GM19099 (cell line): ENCODE data around the gene KLHDC1.

Experiments used
- POLR2A ChIP-seq: IDR thresholded peaks from 3 replicates; pipeline ENCODE4 v1.6.1; 2011; ENCODE audit warnings: low read depth; ENCODE audit not compliant: insufficient read length; ENCODE audit errors: extremely low read depth

KLHDC1 gene

DNA sequence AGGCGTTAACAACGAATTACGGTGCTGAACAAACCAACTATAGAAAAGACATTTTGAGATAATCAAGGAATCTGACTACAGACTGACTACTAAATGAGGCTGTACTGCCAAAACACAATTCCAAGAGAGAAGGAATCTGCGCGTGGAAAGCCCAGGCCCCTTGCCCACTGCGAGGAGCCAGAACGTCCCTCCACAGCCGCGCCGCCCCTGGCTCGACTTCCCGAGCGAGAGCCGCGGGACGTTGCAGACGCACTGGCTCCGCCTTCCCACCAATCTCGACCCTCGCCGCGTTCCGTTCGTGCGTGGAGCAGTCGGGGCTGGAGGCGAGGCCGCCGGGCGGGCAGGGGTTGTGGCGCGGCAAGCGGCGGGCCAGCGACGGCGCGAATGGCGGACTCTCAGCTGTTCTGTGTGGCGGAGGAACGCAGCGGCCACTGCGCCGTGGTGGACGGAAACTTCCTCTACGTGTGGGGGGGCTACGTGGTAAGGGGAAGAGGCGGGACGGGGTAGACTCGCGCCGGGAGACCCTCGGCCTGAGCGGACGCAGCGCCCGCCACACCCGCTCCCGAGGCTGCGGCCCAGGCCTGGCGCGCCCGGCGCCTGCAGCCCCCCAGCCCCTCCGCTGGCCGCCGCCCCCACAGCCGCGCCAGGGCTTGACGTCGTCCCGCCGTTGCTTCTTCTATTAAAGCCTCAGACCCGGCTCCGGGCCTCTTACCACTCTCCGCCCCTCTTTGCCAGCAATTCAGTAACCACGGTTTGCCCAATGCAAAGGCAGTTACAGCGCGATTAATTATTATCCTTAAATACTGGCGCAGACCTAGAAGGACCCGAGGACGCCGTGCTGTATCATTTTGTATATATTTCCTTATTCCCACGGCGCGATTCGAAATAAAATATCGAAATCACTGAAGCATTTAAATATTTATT is at the start of gene KLHDC1:
KLHDC1 (plus strand) TSS at position 310 of the 924 bp plus-strand sequence; CDS start at position 385, 75 bp downstream.
- TF ChIP-seq POLR2A, result peak; percentile 87

DNA sequence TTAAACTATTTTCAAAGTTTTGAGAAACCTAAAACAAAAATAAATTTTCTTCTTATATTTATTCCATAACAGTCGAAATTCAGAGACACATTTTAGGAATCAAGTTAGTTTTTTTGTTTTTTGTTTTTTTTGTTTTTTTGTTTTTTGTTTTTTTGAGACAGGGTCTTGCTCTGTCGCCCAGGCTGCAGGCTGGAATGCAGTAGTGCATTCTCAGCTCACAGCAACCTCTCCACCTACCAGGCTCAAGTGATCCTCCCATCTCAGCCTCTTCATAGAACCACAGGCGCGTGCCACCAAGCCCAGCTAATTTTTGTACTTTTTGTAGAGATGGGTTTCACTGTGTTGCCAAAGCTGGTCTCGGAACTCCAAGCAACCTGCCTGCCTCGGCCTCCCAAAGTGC is 39.4 kb upstream of the KLHDC1 start:
- TF ChIP-seq POLR2A, result no peak

- no peak for TF ChIP-seq POLR2A
These were observed 38.4 kb upstream of the KLHDC1 start for GRCh38 chr14:49654511-49654910.

DNA sequence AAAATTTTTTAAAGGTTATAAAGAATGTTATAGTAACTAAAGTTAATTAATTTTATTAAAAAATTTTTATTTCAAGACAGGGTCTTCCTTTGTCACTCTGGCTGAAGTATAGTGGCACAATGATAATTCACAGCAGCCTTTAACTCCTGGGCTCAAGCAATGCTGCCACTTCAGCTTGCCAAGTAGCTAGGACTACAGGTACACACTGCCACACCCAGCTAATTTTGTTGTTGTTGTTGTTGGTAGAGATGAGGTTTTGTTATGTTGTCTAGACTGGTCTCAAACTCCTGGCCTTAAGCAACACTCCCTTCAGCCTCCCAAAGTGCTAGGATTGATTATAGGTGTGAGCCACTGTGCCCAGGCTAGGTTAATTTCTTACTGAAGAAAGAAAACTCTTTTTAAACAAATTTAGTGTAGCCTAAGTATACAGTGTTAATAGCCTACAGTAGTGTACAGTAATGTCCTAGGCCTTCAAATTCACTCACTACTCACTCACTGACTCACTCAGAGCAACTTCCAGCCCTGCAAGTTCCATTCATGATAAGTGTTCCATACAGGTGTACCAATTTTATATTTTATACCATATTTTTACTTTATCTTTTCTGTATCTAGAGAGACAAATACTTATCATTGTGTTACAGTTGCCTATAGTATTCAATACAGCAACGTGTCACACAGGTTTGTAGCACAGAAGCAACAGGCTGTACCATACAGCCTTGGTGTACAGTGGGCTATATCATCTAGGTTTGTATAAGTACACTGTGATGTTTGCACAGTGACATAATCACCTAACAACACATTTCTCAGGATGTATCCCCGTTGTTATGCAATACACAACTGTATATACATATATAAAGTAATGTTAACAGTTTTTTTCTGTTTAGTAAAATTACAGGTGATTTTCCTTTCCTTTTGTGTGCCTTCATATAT is 33.1 kb upstream of the KLHDC1 start:
- no peak for TF ChIP-seq POLR2A

GRCh38 chr14:49670475-49670874 is 22.4 kb upstream of the KLHDC1 start:
- no peak for TF ChIP-seq POLR2A

DNA sequence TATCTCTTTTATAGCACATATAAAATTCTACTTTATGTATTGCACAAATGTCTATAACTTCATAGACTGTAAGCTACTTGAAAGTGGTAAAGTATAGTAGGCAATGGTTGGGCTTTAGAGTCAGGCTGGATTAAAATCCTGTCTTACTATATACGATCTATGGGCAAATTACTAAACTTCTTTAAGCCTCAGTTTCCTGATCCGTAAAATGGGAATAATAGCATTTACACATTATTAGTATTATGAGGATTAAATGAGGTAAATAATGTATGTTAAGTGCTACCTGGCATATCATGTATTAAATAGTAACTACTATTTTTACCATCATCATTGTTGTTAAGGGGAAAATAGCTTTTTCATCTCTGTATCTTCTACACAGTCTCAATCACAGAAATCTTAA is 19.3 kb upstream of the KLHDC1 start:
- TF ChIP-seq POLR2A, result no peak

GRCh38 chr14:49677643-49678042 is 15.3 kb upstream of the KLHDC1 start:
- TF ChIP-seq POLR2A, result no peak

DNA sequence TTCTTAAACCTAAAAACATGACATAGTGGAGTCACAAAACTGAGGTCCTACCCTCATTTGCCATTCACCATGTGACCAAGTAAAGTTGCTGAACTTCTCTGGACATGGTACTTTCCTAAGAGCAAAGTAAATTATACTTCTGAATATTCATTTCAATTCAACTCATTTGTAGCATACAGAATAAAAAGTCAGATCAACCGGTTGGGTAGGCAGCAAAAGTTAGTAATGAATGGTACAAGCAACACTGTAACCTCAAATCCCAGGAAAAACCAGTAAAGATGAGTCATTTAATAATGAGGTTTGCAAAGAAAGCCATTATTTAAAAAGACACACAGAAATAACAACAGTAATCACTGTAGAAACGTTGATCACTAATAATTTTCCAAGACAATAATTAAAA is 13.6 kb upstream of the KLHDC1 start:
- TF ChIP-seq POLR2A, result no peak

GRCh38 chr14:49686425-49686824 is 6.5 kb upstream of the KLHDC1 start:
- no peak for TF ChIP-seq POLR2A

- peak; percentile 86 for TF ChIP-seq POLR2A
These were observed 4.8 kb upstream of the KLHDC1 start, which contains the start of gene POLE2 for GRCh38 chr14:49687942-49688700. POLE2 (minus strand) TSS chr14:49688214; CDS start chr14:49688203, 11 bp downstream.

DNA sequence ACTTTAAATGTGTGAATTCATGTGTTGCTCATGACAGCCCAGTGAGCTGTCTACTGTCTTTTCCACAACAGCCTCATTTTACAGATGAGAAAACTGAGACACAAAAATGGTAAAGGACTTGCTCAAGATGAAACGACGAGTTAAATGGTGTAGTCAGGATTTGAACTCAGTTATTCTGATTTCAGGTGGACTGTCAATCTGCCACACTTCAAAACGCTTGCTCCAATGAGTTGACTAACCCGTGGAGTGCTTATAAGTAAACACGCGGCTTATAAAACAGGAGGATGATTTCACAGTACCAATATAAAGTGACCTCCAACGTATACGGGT is 4.3 kb upstream of the KLHDC1 start:
- no peak for TF ChIP-seq POLR2A

DNA sequence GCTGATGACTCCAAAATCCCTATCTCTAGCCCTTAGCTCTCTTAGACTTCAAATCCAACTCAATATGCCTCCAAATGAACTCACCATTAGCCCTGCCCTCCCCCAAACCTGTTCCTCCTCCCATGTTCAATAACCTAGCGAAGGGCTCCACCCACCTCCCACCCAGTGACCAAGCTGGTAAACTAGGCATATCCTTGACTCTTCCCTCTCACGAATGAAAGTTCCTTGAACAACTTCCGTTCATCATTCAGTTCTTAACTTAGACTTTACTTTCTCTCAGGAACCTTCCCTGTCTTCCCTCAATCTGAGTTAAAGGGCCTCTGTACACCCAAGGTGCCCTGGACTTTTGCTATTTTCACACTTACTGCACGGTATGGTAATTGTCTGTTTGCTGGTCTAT is 1.9 kb upstream of the KLHDC1 start:
- no peak for TF ChIP-seq POLR2A

DNA sequence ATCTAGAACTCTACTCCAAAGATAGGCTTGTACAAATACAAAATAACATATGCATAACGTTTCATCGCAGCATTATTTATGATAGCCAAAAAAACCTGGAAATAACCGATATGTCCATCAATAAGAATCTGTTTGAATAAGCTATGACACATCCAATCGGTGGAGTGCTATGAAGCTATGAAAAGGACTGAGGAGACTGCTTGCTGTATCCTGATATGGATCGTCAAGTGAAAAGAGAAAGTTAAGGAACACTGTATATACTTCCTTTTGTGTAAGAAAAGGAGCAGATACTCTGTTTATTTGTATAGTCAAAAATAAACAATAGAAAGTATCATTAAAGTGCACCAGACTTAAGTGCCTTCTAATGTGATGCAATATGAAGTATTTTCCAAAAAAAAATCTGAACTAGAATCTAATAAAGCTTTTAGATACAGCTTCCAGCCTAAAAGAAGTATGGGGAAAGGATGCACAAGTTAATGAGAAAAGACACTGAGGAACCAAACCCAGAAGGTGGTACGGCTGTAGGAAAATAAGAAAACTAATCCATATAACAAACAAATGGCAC is 645 bp upstream of the KLHDC1 start:
- no peak for TF ChIP-seq POLR2A

DNA sequence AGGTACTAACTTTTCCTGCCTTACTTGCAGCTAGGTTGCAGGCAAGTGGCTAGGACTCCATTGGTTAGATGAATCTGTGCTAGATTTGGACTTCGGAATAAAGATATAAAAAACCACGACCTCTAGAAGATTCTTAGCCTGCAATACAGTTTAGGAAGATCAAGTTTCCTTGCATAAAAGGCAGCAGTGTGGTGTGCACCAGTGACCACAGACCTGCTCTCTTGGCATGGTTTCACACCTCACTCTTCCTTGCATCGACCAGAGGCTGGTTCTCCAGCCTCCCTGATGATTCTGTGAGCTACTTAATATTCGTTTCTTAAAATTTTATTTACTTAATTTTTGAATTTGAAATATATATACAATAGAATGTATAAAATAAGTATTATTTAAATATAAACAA is 9.8 kb downstream of the KLHDC1 start:
- no peak for TF ChIP-seq POLR2A
